ENCODE data around the gene CD47. TPM values are rescaled to one million over a fixed set of nuclear protein-coding genes. Genes with fewer than 3 reads are reported as not detected.

Gene CD47
- total RNA-seq, 1 experiment from 2014 or later = 76.9 TPM

DNA sequence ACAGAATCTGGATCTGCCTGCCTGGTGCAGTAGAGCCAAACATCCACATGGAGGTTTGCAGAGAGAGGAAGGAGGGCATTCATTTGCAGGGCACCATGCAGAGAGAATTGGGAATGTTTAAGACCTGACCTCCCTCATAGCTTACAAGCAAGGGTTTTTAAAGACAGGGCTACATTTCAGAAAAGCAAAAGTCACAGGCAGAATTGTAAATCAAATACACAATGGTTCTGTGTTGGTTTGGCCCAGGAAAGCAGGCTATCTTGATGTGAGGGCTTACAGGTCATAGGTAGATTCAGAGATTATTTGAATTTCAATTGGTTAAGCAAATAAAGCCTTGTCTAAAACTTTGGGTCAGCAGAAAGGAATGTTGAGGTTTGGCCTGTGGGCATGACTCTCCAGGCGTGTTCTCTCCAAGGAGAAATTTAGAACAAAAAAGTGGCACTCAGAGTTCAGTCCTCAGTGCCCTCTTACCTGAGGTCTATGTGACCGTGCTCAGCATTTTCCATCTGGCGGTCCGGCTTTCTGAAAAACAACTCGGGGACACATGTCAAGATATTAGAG is 91.5 kb downstream of the CD47 start:
- Histone ChIP-seq H2AFZ (no peak overlapping the region), H3K4me2 (peak overlapping the region; percentile 58), H3K4me3 (no peak overlapping the region), H3K9me3 (ENCODE audit: insufficient read depth, low read depth) (peaks cover 7% of the 10 kb centered on the region; the same call in 1 of the 2 replicates), H3K36me3 (ENCODE audit: low read depth) (no peaks in the 10 kb centered on the region), H3K9me2 (ENCODE audit: insufficient read depth) (no peaks in the 10 kb centered on the region), H3K27me3 (ENCODE audit: insufficient read depth, low read depth) (no peaks in the 10 kb centered on the region), H3K79me2 (ENCODE audit: low read depth) (no peaks in the 10 kb centered on the region), H3F3A (ENCODE audit: insufficient read depth, low read depth) (peaks cover 48% of the 10 kb centered on the region), H3K27ac (peak overlapping the region; percentile 77), H4K20me1 (ENCODE audit: insufficient read depth) (no peaks in the 10 kb centered on the region), H3K4me1 (replicated peaks; ENCODE audit: insufficient read depth) (peaks cover 71% of the 10 kb centered on the region)
- TF ChIP-seq, protein P1, sequence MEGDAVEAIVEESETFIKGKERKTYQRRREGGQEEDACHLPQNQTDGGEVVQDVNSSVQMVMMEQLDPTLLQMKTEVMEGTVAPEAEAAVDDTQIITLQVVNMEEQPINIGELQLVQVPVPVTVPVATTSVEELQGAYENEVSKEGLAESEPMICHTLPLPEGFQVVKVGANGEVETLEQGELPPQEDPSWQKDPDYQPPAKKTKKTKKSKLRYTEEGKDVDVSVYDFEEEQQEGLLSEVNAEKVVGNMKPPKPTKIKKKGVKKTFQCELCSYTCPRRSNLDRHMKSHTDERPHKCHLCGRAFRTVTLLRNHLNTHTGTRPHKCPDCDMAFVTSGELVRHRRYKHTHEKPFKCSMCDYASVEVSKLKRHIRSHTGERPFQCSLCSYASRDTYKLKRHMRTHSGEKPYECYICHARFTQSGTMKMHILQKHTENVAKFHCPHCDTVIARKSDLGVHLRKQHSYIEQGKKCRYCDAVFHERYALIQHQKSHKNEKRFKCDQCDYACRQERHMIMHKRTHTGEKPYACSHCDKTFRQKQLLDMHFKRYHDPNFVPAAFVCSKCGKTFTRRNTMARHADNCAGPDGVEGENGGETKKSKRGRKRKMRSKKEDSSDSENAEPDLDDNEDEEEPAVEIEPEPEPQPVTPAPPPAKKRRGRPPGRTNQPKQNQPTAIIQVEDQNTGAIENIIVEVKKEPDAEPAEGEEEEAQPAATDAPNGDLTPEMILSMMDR (conservative IDR thresholded peaks at IDR 0.05) = 0 out of 2 replicates have a peak, but pooled peaks have one; percentile 32
- TF ChIP-seq EZH2 (IDR thresholded peaks at IDR 0.05; ENCODE audit: low read depth) = no peak
- intact Hi-C loops (cut with micrococcal nuclease; ENCODE audit: unreplicated experiment) = loop anchor here (1.0 to 5.0 kb wide), 3 partner anchors 12 to 223 kb away; partner anchors contain the start of gene IFT57
- POLR2A ChIA-PET (ENCODE audit: unreplicated experiment) = no interaction called here
- no TSS peak for BruUV-seq (replicated peaks)
- CTCF ChIA-PET = interaction anchor here (0.6 kb wide), 1 partner anchor 536 kb away, joined by 3 read pairs; no protein-coding TSS in a partner anchor
- peak; percentile 82 to 99 for DNase-seq

DNA sequence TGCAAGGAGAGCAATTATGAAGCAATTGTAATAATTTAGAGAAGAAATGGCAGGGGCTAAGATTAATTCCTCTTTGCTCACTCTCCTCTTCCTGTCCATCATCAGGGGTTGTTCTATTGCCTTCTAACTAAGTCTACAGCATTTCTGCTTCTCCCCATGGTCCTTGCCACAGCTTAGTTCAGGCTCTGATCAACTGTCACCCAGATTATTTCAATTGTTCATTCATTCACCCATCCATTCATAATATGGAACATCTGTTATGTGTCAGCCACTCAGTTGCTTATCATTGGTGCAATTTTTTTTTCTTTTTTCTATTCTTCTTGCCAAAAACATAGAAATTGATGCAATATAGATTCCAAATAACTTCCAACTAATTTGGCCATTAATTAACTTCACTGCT is 93.2 kb downstream of the CD47 start:
- ChIA-PET CTCF (no interaction called here), POLR2A (ENCODE audit: unreplicated experiment) (no interaction called here)
- Histone ChIP-seq H2AFZ (no peak overlapping the region), H3F3A (ENCODE audit: insufficient read depth, low read depth) (peaks cover 61% of the 10 kb centered on the region), H3K9me3 (ENCODE audit: insufficient read depth, low read depth) (peaks cover 7% of the 10 kb centered on the region; the same call in 1 of the 2 replicates), H4K20me1 (ENCODE audit: insufficient read depth) (no peaks in the 10 kb centered on the region), H3K4me3 (no peak overlapping the region), H3K27ac (no peak overlapping the region), H3K4me1 (replicated peaks; ENCODE audit: insufficient read depth) (peaks cover 83% of the 10 kb centered on the region), H3K4me2 (0 out of 2 replicates have a peak overlapping the region, but pooled peaks have one; percentile 58), H3K27me3 (ENCODE audit: insufficient read depth, low read depth) (no peaks in the 10 kb centered on the region), H3K36me3 (ENCODE audit: low read depth) (no peaks in the 10 kb centered on the region), H3K9me2 (ENCODE audit: insufficient read depth) (no peaks in the 10 kb centered on the region), H3K79me2 (ENCODE audit: low read depth) (no peaks in the 10 kb centered on the region)
- no TSS peak for BruUV-seq (replicated peaks)
- DNase-seq = no peak
- no peak for TF ChIP-seq EZH2 (IDR thresholded peaks at IDR 0.05; ENCODE audit: low read depth)
- TF ChIP-seq, protein P1 (conservative IDR thresholded peaks at IDR 0.05) = no peak
- intact Hi-C loops (cut with micrococcal nuclease; ENCODE audit: unreplicated experiment) = loop anchor here (5.0 kb wide), 2 partner anchors 55 to 225 kb away; partner anchors contain the start of gene IFT57

DNA sequence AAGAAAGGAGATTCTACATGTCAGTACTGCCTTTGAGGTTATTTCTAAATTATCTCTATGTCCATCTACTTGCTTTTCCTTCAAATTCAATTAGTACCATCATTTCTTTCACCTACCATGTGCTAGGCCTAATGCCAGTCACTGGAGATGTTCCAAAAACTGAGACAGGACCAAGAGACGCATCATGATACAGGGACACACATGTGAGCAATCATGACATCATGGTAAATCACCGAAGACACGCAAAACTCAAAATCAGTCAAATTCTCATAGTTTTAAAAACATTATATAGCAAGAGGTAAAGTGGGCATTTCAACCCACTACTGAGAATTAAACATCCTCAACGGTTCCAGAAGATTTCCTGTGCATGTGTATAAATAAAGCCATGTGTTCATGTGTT is 95.0 kb downstream of the CD47 start:
- no peaks in the 10 kb centered on the region for H3K9me2 ChIP-seq (ENCODE audit: insufficient read depth)
- no peak for DNase-seq
- H3K27me3 ChIP-seq (ENCODE audit: insufficient read depth, low read depth) = no peaks in the 10 kb centered on the region
- H3K79me2 ChIP-seq (ENCODE audit: low read depth) = no peaks in the 10 kb centered on the region
- no peak overlapping the region for H3K4me2 ChIP-seq
- H4K20me1 ChIP-seq (ENCODE audit: insufficient read depth) = no peaks in the 10 kb centered on the region
- no peak overlapping the region for H3K27ac ChIP-seq
- TF ChIP-seq EZH2 (IDR thresholded peaks at IDR 0.05; ENCODE audit: low read depth) = no peak
- TF ChIP-seq, protein P1 (conservative IDR thresholded peaks at IDR 0.05) = no peak
- H3K4me1 ChIP-seq (replicated peaks; ENCODE audit: insufficient read depth) = peaks cover 71% of the 10 kb centered on the region
- H2AFZ ChIP-seq = no peak overlapping the region
- ChIA-PET CTCF (no interaction called here), POLR2A (ENCODE audit: unreplicated experiment) (no interaction called here)
- H3K36me3 ChIP-seq (ENCODE audit: low read depth) = no peaks in the 10 kb centered on the region
- H3K4me3 ChIP-seq = no peak overlapping the region
- intact Hi-C loops (cut with micrococcal nuclease; ENCODE audit: unreplicated experiment) = loop anchor here (5.0 kb wide), 2 partner anchors 56 to 226 kb away; partner anchors contain the start of gene IFT57
- H3F3A ChIP-seq (ENCODE audit: insufficient read depth, low read depth) = peaks cover 48% of the 10 kb centered on the region
- H3K9me3 ChIP-seq (ENCODE audit: insufficient read depth, low read depth) = peaks cover 7% of the 10 kb centered on the region; the same call in 1 of the 2 replicates
- BruUV-seq (replicated peaks) = no TSS peak
